Measurements from ENCODE around the gene SIK3.

SIK3 gene

DNA sequence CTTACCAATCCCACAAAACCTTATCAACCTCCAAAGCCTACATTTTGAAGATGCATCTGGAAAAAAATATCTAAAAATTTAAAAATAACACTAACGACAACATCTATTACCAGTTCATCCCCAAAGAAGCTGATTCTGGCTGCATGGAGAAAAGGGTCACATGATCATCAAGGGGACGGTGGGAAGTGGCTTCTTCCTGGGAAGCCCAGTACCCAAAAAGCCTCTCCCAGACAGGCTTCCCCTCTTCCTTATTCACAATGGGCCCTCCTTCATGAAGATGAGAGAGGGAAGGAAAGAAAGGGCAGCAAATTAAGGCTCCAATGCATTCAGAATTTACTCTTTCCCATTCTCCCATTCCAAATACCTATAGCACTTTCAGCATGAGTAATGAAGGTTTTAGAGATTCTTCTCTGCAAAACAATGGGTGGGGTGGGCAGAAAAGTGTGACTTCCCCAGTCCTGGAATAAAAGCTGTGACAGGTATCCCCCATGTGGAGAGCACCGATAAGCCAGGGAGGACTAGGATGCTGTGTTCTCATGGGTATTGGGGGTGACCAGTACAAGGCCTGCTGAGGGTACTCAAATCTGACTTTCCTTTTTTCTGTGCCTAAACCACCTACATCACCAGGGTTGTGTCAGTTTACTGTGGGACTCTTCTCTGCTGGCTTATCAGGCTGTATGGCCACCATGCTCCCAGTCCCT lies 88.2 kb downstream of the SIK3 start:
- TF ChIP-seq, protein P1, sequence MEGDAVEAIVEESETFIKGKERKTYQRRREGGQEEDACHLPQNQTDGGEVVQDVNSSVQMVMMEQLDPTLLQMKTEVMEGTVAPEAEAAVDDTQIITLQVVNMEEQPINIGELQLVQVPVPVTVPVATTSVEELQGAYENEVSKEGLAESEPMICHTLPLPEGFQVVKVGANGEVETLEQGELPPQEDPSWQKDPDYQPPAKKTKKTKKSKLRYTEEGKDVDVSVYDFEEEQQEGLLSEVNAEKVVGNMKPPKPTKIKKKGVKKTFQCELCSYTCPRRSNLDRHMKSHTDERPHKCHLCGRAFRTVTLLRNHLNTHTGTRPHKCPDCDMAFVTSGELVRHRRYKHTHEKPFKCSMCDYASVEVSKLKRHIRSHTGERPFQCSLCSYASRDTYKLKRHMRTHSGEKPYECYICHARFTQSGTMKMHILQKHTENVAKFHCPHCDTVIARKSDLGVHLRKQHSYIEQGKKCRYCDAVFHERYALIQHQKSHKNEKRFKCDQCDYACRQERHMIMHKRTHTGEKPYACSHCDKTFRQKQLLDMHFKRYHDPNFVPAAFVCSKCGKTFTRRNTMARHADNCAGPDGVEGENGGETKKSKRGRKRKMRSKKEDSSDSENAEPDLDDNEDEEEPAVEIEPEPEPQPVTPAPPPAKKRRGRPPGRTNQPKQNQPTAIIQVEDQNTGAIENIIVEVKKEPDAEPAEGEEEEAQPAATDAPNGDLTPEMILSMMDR (IDR thresholded peaks at IDR 0.05; ENCODE audit: insufficient read depth, low read length, poor library complexity, severe bottlenecking), result no peak
- Histone ChIP-seq H3K4me3 (replicated peaks; ENCODE audit: low read depth, low read length) (no peak overlapping the region), H3K36me3 (ENCODE audit: control insufficient read depth, insufficient read depth, low read length) (no peaks in the 10 kb centered on the region), H3K27me3 (replicated peaks; ENCODE audit: control insufficient read depth, insufficient read depth, low read length) (no peaks in the 10 kb centered on the region)
- no peak for DNase-seq (ENCODE audit: extremely low read depth, insufficient read length)

DNA sequence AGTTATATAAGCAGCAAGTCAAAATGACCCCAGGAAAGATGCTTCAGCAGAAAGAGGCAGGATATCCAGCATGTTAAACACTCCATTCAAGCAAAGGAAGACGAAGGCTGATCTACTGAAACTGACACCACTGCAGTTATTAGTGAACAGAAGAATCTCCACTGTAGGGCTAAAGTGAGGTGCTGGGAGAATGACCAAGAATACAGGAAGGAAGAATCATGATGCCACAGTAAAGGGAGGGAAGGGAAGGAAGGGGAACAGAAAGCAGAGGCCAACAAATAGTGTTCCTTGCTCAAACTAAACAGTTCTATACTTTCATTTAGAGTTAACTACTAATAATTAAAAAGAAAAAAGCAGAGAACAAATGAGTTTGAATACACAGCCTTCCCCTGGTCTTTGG lies 92.5 kb downstream of the SIK3 start:
- Histone ChIP-seq H3K4me3 (replicated peaks; ENCODE audit: low read depth, low read length) (no peak overlapping the region), H3K36me3 (ENCODE audit: control insufficient read depth, insufficient read depth, low read length) (no peaks in the 10 kb centered on the region), H3K27me3 (replicated peaks; ENCODE audit: control insufficient read depth, insufficient read depth, low read length) (no peaks in the 10 kb centered on the region)
- TF ChIP-seq, protein P1 (IDR thresholded peaks at IDR 0.05; ENCODE audit: insufficient read depth, low read length, poor library complexity, severe bottlenecking), result no peak
- DNase-seq (ENCODE audit: extremely low read depth, insufficient read length), result no peak

DNA sequence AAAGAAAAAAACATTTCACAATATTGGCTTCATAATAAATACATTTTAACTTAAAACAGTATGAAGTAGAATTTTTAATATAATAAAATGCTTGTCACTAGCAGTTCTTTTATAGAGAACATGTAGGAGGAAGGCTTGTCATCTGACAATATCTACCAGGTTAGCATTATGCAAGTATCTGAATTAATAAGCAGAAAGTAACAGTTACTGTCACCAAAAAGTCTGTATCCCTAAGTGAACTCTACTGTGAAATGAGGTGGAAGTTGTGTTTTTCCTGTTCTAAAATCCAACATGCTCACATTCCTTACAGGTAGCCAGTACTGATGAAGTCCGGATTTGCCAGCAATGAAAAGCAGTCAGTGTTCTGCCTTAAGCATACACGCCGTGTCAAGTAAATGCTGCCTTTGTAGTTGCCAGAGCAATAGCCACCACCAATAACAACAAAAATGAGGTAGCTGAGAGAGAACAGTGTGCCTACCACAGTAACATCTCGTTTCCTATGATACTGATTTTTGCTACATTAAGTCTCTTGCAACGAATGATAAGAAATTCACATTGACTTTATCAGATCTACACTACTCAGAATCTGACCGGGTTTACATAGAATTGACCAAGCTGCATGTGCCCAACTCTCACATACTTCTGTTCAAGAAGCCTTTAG lies 95.5 kb downstream of the SIK3 start:
- no peak for DNase-seq (ENCODE audit: extremely low read depth, insufficient read length)
- Histone ChIP-seq H3K36me3 (ENCODE audit: control insufficient read depth, insufficient read depth, low read length) (no peaks in the 10 kb centered on the region), H3K27me3 (replicated peaks; ENCODE audit: control insufficient read depth, insufficient read depth, low read length) (no peaks in the 10 kb centered on the region), H3K4me3 (replicated peaks; ENCODE audit: low read depth, low read length) (no peak overlapping the region)
- TF ChIP-seq, protein P1 (IDR thresholded peaks at IDR 0.05; ENCODE audit: insufficient read depth, low read length, poor library complexity, severe bottlenecking), result no peak

DNA sequence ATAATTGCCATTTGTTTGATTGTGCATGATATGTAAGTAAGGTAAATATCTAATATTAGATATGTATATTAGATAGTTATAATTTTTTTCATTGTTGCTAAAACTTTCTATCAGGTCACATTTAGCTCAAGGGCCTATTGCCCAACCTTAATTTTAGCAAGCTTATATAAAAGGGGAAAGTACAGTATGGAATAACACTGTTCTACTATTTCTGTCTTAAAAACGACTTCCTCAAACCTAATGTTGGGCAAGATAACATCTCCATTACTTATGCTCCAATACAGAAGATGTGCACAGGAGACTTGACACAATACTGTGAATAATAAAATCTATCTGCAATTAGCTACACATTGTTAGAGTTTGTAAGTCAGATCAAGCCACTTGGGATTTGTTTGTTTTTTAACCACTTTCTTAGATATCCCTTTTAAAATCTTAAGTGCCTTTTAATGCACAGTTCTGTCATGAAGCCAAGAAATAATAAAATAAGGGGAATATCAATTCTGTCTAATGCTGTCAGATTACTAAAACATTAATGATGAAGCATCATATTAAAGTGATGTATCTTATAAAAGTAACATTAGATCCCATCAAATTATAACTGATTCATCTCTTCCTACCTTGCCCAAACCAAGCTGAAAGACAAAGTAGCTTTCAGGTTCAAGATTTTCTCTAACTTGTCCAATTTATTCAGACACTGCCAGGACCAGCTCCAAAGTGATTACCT lies 98.1 kb downstream of the SIK3 start:
- TF ChIP-seq, protein P1 (IDR thresholded peaks at IDR 0.05; ENCODE audit: insufficient read depth, low read length, poor library complexity, severe bottlenecking), result no peak
- H3K4me3 ChIP-seq (replicated peaks; ENCODE audit: low read depth, low read length), result no peak overlapping the region
- no peaks in the 10 kb centered on the region for H3K36me3 ChIP-seq (ENCODE audit: control insufficient read depth, insufficient read depth, low read length)
- no peaks in the 10 kb centered on the region for H3K27me3 ChIP-seq (replicated peaks; ENCODE audit: control insufficient read depth, insufficient read depth, low read length)
- DNase-seq (ENCODE audit: extremely low read depth, insufficient read length), result no peak

DNA sequence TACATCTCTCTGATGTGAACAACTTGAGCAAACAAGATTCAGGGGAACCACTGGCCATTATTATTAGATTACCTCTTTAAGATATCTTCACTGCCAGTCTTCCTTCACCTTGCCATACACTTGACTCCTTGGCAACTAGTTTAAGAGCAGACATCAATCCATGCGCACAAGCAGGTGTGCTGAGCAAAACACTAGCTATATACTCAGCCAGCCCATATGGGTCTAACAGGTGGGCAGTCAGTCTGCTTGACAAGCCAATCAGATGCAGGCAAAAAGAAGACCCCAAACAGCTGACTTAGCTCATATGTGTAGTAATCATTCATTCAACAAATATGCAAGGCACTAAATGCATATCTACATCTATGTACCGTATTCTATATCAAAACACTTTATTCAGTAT lies 101.2 kb downstream of the SIK3 start:
- no peak for DNase-seq (ENCODE audit: extremely low read depth, insufficient read length)
- Histone ChIP-seq H3K36me3 (ENCODE audit: control insufficient read depth, insufficient read depth, low read length) (no peaks in the 10 kb centered on the region), H3K27me3 (replicated peaks; ENCODE audit: control insufficient read depth, insufficient read depth, low read length) (no peaks in the 10 kb centered on the region), H3K4me3 (replicated peaks; ENCODE audit: low read depth, low read length) (no peak overlapping the region)
- TF ChIP-seq, protein P1 (IDR thresholded peaks at IDR 0.05; ENCODE audit: insufficient read depth, low read length, poor library complexity, severe bottlenecking), result no peak
